GM18508 (cell line): ENCODE data around the gene ZFX.

Source experiments
- ATAC-seq: cut with Tn5 transposase; IDR thresholded peaks from one replicate; pipeline ENCODE4 v1.9.1; 2021; ENCODE audit warnings: moderate number of reproducible peaks; ENCODE audit not compliant: insufficient read depth, unreplicated experiment

The ZFX gene

GRCh38 chrX:24231131-24231540 lies 81.6 kb downstream of the ZFX start:
- ATAC-seq = no peak

DNA sequence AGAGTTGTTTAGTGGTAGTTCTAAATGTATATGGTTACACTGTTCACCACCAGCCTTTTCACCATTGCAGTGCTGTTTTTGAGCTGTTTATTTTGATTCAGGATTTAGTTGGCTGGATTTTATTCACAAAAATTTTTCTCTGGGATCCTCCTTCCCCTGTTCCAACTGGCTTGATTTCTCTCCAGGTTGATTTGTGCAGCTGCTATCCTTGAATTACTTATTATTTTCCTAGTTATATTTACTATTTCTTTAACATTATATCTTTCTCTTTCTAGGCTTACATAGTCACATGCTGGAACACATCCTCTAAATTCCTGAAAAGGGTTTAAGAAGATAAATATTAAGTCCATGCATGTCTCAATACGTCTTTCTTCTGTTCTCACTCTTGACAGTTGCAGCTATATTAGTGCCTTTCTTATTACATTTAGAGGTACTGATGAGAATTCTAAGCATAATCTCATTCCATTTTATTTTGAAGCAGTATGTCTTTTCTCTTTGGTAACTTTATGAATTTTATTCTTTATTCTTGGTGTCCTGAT lies 82.2 kb downstream of the ZFX start:
- no peak for ATAC-seq

GRCh38 chrX:24232796-24233195 lies 83.3 kb downstream of the ZFX start:
- ATAC-seq = no peak

GRCh38 chrX:24235084-24235710 lies 85.7 kb downstream of the ZFX start:
- peak; percentile 89 for ATAC-seq

- no peak for ATAC-seq
Measured at GRCh38 chrX:24241822-24242648, 92.5 kb downstream of the ZFX start.

GRCh38 chrX:24242649-24243175 lies 93.2 kb downstream of the ZFX start:
- ATAC-seq = peak; percentile 95

GRCh38 chrX:24243188-24243587 lies 93.7 kb downstream of the ZFX start:
- ATAC-seq = no peak

DNA sequence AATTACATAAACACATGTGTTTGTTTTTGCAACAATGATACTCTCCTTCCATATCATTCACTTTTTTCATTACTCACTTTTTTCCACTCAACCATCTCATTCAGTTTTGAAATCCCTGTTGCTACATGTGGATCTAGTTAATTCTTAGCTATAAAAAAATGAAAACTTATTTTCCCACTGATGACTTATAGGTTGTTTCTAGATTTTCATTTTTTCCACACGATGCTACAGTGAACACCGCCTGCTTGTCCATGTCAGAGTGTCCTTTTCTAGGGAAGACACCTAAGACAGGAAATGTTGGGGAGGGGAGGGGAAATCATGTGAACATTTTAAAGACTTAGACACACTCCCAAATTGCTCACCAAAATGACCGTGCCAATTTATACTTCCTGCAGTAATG lies 94.2 kb downstream of the ZFX start:
- no peak for ATAC-seq

- ATAC-seq = no peak
Measured at GRCh38 chrX:24245202-24245601, 95.7 kb downstream of the ZFX start.

GRCh38 chrX:24248042-24248441 lies 98.5 kb downstream of the ZFX start:
- no peak for ATAC-seq

GRCh38 chrX:24253030-24253429 lies 103.5 kb downstream of the ZFX start:
- no peak for ATAC-seq

GRCh38 chrX:24253469-24253868 lies 103.9 kb downstream of the ZFX start:
- ATAC-seq = no peak

DNA sequence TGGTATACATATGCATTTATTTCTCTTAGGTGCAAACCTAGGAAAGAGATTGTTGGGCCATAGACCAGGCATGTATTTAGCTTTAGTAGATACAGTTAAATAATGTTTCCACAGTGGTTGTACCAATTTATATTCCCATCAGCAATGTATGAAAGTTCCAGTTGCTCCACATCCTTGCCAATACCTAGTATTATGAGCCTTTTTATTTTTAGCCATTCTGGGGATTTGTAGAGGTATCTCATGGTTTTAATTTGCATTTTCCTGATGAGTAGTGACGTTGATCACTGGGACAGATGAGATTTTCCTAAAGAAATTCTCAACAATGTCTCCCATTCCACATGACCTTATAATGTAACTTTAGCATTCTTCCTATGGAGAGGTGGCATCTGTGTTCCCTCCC lies 107.5 kb downstream of the ZFX start:
- no peak for ATAC-seq

GRCh38 chrX:24259544-24260240 lies 110.2 kb downstream of the ZFX start:
- ATAC-seq = no peak

DNA sequence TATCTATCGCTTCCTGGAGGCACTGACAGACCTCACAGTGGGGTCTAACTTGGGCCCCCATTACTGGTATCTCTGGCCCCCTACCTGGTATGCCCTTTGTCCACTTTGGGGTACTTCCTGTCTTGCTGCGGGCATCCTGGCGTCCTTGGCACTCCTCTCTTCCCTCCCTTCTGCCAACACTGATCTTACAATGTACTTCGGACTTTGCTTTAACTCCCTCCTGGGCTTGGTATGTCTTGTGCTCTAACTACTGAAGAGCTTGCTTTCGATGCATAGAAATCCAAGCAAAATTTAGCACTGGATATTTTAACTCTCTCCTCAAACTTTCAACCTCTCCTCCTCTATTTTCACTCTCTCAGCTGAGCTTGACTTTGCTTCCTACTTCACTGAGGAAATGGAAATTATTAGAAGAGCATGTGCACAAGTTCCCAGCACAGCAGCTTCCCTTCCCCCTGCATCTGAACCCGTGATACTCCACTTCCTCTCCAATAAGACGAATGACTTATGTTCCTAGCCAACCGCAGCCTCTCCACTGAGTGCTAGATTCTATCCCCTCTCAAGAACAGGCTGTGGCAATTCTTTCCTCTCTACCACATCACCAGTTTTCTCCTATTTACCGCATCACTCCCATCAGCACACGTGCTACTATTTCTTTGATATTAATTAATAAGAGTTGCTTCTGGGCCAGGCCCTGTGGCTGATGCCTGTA lies 111.5 kb downstream of the ZFX start:
- ATAC-seq = no peak

- no peak for ATAC-seq
Measured at GRCh38 chrX:24262309-24262708, 112.8 kb downstream of the ZFX start.

GRCh38 chrX:24264383-24264782 lies 114.9 kb downstream of the ZFX start:
- ATAC-seq = no peak
